WTC11 (cell line): Measurements from ENCODE around the gene SLC12A4. TPM values are rescaled to one million over a fixed set of nuclear protein-coding genes. Genes with fewer than 3 reads are reported as not detected.

ENCODE experiments used
- ATAC-seq: fragments of 200-7000 bp; cut with Tn5 transposase; 2 replicates; pipeline ENCODE4 v1.10.0; 2021; ENCODE audit warnings: mild to moderate bottlenecking, moderate library complexity
- CTCF ChIA-PET: fragments of 300-600 bp; sonication (Branson Sonifier 250); formaldehyde crosslinking; loops from one replicate; lab custom pipeline; 2021; ENCODE audit warnings: antibody characterized with exemption; lab: Charles Lee
- POLR2A ChIA-PET: fragments of 350-600 bp; sonication (Branson Sonifier 250); formaldehyde crosslinking; loops from one replicate; lab custom pipeline; 2021; ENCODE audit warnings: antibody characterized with exemption; lab: Charles Lee
- DNase-seq: peaks from one replicate; pipeline ENCODE4 v3.0.0; 2021; ENCODE audit warnings: low spot score
- H3K27ac Mint-ChIP-seq: 2 replicates; pipeline ENCODE4 v1.8.0; 2021; ENCODE audit warnings: mixed read lengths
- H3K27me3 Mint-ChIP-seq: 2 replicates; pipeline ENCODE4 v1.8.0; 2021; ENCODE audit warnings: low read depth, mild to moderate bottlenecking, moderate library complexity, mixed read lengths
- H3K36me3 Mint-ChIP-seq: 2 replicates; pipeline ENCODE4 v1.8.0; 2021; ENCODE audit warnings: mixed read lengths
- H3K4me1 Mint-ChIP-seq: 2 replicates; pipeline ENCODE4 v1.8.0; 2022; ENCODE audit warnings: mixed read lengths
- H3K4me3 Mint-ChIP-seq: 2 replicates; pipeline ENCODE4 v1.8.0; 2021; ENCODE audit warnings: mild to moderate bottlenecking, moderate library complexity, mixed read lengths
- H3K9me3 Mint-ChIP-seq: 2 replicates; pipeline ENCODE4 v1.8.0; 2021; ENCODE audit warnings: mixed read lengths
- ATF1 ChIP-seq: sonication (generic); formaldehyde crosslinking; IDR thresholded peaks from 2 replicates; pipeline ENCODE4 v1.8.1; 2023; ENCODE audit warnings: mild to moderate bottlenecking, moderate library complexity, missing genetic modification reagents
- CBFB ChIP-seq: sonication (generic); formaldehyde crosslinking; IDR thresholded peaks from 2 replicates; pipeline ENCODE4 v1.8.1; 2022; ENCODE audit warnings: mild to moderate bottlenecking, low read depth, missing genetic modification reagents
- CREB1 ChIP-seq: sonication (generic); formaldehyde crosslinking; IDR thresholded peaks from 2 replicates; pipeline ENCODE4 v1.8.0; 2023; ENCODE audit warnings: mild to moderate bottlenecking, missing genetic modification reagents
- ETV6 ChIP-seq: sonication (generic); formaldehyde crosslinking; IDR thresholded peaks from 2 replicates; pipeline ENCODE4 v1.8.1; 2022; ENCODE audit warnings: mild to moderate bottlenecking, missing genetic modification reagents
- HMGXB4 ChIP-seq: sonication (generic); formaldehyde crosslinking; IDR thresholded peaks from 2 replicates; pipeline ENCODE4 v1.8.1; 2023; ENCODE audit warnings: mild to moderate bottlenecking, moderate library complexity, missing genetic modification reagents
- IRF2 ChIP-seq: sonication (generic); formaldehyde crosslinking; IDR thresholded peaks from 2 replicates; pipeline ENCODE4 v1.8.0; 2022; ENCODE audit warnings: low read depth, missing genetic modification reagents, borderline replicate concordance
- JAZF1 ChIP-seq: fragments of 250-450 bp; sonication (Bioruptor Pico); IDR thresholded peaks from 2 replicates; pipeline ENCODE4 v1.9.0; 2021; ENCODE audit warnings: moderate library complexity, mild to moderate bottlenecking, inconsistent platforms
- MAX ChIP-seq: sonication (generic); formaldehyde crosslinking; IDR thresholded peaks from 2 replicates; pipeline ENCODE4 v1.8.0; 2022; ENCODE audit warnings: mild to moderate bottlenecking, missing genetic modification reagents
- MLX ChIP-seq: sonication (generic); formaldehyde crosslinking; IDR thresholded peaks from 2 replicates; pipeline ENCODE4 v1.8.1; 2023; ENCODE audit warnings: mild to moderate bottlenecking, missing genetic modification reagents, moderate library complexity
- OVOL2 ChIP-seq: fragments of 250-450 bp; sonication (Bioruptor Pico); IDR thresholded peaks from 2 replicates; pipeline ENCODE4 v1.9.0; 2021; ENCODE audit warnings: mild to moderate bottlenecking, borderline replicate concordance
- SMAD4 ChIP-seq: sonication (generic); formaldehyde crosslinking; IDR thresholded peaks from 2 replicates; pipeline ENCODE4 v1.8.0; 2022; ENCODE audit warnings: mild to moderate bottlenecking, missing genetic modification reagents
- SOX15 ChIP-seq: fragments of 250-450 bp; sonication (Bioruptor Pico); IDR thresholded peaks from 2 replicates; pipeline ENCODE4 v1.9.0; 2021; ENCODE audit warnings: mild to moderate bottlenecking
- SP1 ChIP-seq: sonication (generic); formaldehyde crosslinking; conservative IDR thresholded peaks from 2 replicates; pipeline ENCODE4 v1.8.1; 2022; ENCODE audit warnings: missing genetic modification reagents
- TEAD1 ChIP-seq: sonication (generic); formaldehyde crosslinking; IDR thresholded peaks from 2 replicates; pipeline ENCODE4 v1.8.0; 2022; ENCODE audit warnings: mild to moderate bottlenecking, missing genetic modification reagents
- USF1 ChIP-seq: sonication (generic); formaldehyde crosslinking; IDR thresholded peaks from 2 replicates; pipeline ENCODE4 v1.8.0; 2022; ENCODE audit warnings: mild to moderate bottlenecking, missing genetic modification reagents
- ZNF396 ChIP-seq: fragments of 250-450 bp; sonication (Bioruptor Pico); IDR thresholded peaks from 2 replicates; pipeline ENCODE4 v1.8.0; 2021; ENCODE audit warnings: mild to moderate bottlenecking, moderate library complexity, borderline replicate concordance
- total RNA-seq: library from RNA; stranded (reverse); gene quantifications from 3 replicates; pipeline ENCODE4 v1.2.3, GENCODE V29; 2021
- TF ChIP-seq, protein P1 (sequence below): fragments of 250-450 bp; sonication (Bioruptor Pico); IDR thresholded peaks from 2 replicates; pipeline ENCODE4 v1.9.0; 2021; ENCODE audit warnings: mild to moderate bottlenecking
- TF ChIP-seq, protein P2 (sequence below): sonication (generic); formaldehyde crosslinking; IDR thresholded peaks from 2 replicates; pipeline ENCODE4 v1.8.0; 2023; ENCODE audit warnings: missing genetic modification reagents, mild to moderate bottlenecking, borderline replicate concordance
- TF ChIP-seq, protein P3 (sequence below): sonication (generic); formaldehyde crosslinking; IDR thresholded peaks from 2 replicates; pipeline ENCODE4 v1.8.1; 2023; ENCODE audit warnings: mild to moderate bottlenecking, missing genetic modification reagents
- TF ChIP-seq, protein P4 (sequence below): sonication (generic); formaldehyde crosslinking; IDR thresholded peaks from 2 replicates; pipeline ENCODE4 v1.8.1; 2023; ENCODE audit warnings: mild to moderate bottlenecking, missing genetic modification reagents, moderate library complexity
- TF ChIP-seq, protein P5 (sequence below): fragments of 200-600 bp; IDR thresholded peaks from 2 replicates; pipeline ENCODE4 v1.8.0; 2022; ENCODE audit warnings: antibody characterized with exemption

SLC12A4 gene
- total RNA-seq, 1 experiment from 2014 or later = 94.1 TPM

GRCh38 chr16:67907397-67908180, 60.8 kb downstream of the SLC12A4 start (continued):
- TF ChIP-seq SOX15 (CRISPR knock-in tag) = no peak
- no peak for TF ChIP-seq ATF1
- TF ChIP-seq, protein P1, sequence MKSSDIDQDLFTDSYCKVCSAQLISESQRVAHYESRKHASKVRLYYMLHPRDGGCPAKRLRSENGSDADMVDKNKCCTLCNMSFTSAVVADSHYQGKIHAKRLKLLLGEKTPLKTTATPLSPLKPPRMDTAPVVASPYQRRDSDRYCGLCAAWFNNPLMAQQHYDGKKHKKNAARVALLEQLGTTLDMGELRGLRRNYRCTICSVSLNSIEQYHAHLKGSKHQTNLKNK = no peak
- TF ChIP-seq, protein P2, sequence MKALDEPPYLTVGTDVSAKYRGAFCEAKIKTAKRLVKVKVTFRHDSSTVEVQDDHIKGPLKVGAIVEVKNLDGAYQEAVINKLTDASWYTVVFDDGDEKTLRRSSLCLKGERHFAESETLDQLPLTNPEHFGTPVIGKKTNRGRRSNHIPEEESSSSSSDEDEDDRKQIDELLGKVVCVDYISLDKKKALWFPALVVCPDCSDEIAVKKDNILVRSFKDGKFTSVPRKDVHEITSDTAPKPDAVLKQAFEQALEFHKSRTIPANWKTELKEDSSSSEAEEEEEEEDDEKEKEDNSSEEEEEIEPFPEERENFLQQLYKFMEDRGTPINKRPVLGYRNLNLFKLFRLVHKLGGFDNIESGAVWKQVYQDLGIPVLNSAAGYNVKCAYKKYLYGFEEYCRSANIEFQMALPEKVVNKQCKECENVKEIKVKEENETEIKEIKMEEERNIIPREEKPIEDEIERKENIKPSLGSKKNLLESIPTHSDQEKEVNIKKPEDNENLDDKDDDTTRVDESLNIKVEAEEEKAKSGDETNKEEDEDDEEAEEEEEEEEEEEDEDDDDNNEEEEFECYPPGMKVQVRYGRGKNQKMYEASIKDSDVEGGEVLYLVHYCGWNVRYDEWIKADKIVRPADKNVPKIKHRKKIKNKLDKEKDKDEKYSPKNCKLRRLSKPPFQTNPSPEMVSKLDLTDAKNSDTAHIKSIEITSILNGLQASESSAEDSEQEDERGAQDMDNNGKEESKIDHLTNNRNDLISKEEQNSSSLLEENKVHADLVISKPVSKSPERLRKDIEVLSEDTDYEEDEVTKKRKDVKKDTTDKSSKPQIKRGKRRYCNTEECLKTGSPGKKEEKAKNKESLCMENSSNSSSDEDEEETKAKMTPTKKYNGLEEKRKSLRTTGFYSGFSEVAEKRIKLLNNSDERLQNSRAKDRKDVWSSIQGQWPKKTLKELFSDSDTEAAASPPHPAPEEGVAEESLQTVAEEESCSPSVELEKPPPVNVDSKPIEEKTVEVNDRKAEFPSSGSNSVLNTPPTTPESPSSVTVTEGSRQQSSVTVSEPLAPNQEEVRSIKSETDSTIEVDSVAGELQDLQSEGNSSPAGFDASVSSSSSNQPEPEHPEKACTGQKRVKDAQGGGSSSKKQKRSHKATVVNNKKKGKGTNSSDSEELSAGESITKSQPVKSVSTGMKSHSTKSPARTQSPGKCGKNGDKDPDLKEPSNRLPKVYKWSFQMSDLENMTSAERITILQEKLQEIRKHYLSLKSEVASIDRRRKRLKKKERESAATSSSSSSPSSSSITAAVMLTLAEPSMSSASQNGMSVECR (CRISPR knock-in tag) = no peak
- TF ChIP-seq, all 79 proteins: peak for 0

DNA sequence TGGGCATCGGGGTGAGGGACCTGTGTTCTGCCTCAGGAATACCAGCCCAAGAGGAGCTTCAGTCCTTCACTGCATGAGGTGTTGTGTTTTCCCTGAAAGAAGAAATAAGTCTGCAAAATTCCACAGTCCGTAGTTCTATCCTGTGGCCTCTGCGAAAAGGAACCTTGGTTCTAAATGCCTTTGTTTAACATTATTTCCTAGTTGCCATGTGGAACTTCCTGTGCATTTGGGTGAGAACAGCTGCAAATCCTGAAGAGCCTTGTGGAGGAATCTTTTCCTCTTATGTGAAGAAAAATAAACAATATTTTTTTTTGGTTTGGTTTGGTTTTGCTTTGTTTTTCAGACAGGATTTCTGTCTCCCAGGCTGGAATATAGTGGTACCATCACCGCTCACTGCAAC, 65.6 kb downstream of the SLC12A4 start:
- ChIA-PET CTCF (interaction anchor here (1.1 kb wide), 1 partner anchor 19 kb away, joined by 4 read pairs; no protein-coding TSS in a partner anchor), POLR2A (no interaction called here)
- ATAC-seq (no peak), DNase-seq (no peak)
- Mint-ChIP-seq H3K27me3 (no peaks in the 10 kb centered on the region), H3K36me3 (peaks cover 8% of the 10 kb centered on the region), H3K27ac (peak overlapping the region; percentile 65; the same call in 1 of the 2 replicates), H3K9me3 (no peaks in the 10 kb centered on the region), H3K4me3 (no peak overlapping the region), H3K4me1 (no peaks in the 10 kb centered on the region)
- TF ChIP-seq ETV6 (CRISPR knock-in tag) (no peak), IRF2 (no peak), SP1 (CRISPR knock-in tag) (no peak), SMAD4 (CRISPR knock-in tag) (no peak)
- TF ChIP-seq, protein P3, sequence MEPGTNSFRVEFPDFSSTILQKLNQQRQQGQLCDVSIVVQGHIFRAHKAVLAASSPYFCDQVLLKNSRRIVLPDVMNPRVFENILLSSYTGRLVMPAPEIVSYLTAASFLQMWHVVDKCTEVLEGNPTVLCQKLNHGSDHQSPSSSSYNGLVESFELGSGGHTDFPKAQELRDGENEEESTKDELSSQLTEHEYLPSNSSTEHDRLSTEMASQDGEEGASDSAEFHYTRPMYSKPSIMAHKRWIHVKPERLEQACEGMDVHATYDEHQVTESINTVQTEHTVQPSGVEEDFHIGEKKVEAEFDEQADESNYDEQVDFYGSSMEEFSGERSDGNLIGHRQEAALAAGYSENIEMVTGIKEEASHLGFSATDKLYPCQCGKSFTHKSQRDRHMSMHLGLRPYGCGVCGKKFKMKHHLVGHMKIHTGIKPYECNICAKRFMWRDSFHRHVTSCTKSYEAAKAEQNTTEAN (CRISPR knock-in tag) = no peak

GRCh38 chr16:67901734-67902133, 66.7 kb downstream of the SLC12A4 start:
- Mint-ChIP-seq H3K36me3 (peaks cover 8% of the 10 kb centered on the region), H3K27me3 (no peaks in the 10 kb centered on the region), H3K4me3 (no peak overlapping the region), H3K9me3 (no peaks in the 10 kb centered on the region), H3K27ac (no peak overlapping the region), H3K4me1 (no peaks in the 10 kb centered on the region)
- CTCF ChIA-PET = interaction anchor here (0.6 kb wide), 1 partner anchor 326 kb away, joined by 3 read pairs; no protein-coding TSS in a partner anchor
- ATAC-seq (no peak), DNase-seq (no peak)
- POLR2A ChIA-PET = no interaction called here
- no peak for TF ChIP-seq CBFB (CRISPR knock-in tag)
- TF ChIP-seq CREB1 (CRISPR knock-in tag) = no peak
- no peak for TF ChIP-seq OVOL2
- no peak for TF ChIP-seq HMGXB4
- no peak for TF ChIP-seq ZNF396 (CRISPR knock-in tag)
- TF ChIP-seq JAZF1 (CRISPR knock-in tag) = no peak
- TF ChIP-seq TEAD1 (CRISPR knock-in tag) = no peak
- TF ChIP-seq, protein P4, sequence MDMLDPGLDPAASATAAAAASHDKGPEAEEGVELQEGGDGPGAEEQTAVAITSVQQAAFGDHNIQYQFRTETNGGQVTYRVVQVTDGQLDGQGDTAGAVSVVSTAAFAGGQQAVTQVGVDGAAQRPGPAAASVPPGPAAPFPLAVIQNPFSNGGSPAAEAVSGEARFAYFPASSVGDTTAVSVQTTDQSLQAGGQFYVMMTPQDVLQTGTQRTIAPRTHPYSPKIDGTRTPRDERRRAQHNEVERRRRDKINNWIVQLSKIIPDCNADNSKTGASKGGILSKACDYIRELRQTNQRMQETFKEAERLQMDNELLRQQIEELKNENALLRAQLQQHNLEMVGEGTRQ (CRISPR knock-in tag) = no peak
- TF ChIP-seq, protein P5, sequence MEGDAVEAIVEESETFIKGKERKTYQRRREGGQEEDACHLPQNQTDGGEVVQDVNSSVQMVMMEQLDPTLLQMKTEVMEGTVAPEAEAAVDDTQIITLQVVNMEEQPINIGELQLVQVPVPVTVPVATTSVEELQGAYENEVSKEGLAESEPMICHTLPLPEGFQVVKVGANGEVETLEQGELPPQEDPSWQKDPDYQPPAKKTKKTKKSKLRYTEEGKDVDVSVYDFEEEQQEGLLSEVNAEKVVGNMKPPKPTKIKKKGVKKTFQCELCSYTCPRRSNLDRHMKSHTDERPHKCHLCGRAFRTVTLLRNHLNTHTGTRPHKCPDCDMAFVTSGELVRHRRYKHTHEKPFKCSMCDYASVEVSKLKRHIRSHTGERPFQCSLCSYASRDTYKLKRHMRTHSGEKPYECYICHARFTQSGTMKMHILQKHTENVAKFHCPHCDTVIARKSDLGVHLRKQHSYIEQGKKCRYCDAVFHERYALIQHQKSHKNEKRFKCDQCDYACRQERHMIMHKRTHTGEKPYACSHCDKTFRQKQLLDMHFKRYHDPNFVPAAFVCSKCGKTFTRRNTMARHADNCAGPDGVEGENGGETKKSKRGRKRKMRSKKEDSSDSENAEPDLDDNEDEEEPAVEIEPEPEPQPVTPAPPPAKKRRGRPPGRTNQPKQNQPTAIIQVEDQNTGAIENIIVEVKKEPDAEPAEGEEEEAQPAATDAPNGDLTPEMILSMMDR = no peak
- TF ChIP-seq USF1 = no peak
- no peak for TF ChIP-seq MLX (CRISPR knock-in tag)
- no peak for TF ChIP-seq MAX (CRISPR knock-in tag)
